ENCODE data around the gene GOLGA6A.

GOLGA6A gene

GRCh38 chr15:74035121-74036017, 47.0 kb downstream of the GOLGA6A start:
- no peak for DNase-seq

DNA sequence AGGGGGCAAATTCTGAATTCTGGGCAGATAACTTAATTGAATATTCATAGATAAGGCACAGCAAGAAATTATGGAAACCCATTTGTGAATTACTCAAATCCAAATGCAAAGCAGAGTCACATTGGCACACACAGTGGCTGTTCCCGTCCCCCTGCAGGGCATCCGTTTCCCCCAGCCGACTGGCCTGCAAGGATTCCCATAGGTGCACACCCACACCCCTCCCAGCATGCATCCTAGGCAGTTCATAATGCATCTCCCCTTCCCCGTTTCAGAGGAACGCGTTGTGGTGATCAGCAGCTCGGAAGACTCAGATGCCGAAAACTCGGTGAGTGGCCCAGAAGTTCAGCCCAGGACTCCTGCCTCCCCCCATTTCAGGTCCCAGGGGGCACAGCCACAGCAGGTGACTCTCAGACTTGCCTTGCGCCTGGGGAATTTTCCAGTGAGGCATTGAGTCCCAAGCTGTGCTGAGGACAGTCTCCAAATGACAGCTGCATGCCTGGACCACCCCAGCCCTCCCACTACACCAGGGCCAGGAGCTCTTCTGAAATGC, 48.1 kb downstream of the GOLGA6A start:
- DNase-seq, result no peak

DNA sequence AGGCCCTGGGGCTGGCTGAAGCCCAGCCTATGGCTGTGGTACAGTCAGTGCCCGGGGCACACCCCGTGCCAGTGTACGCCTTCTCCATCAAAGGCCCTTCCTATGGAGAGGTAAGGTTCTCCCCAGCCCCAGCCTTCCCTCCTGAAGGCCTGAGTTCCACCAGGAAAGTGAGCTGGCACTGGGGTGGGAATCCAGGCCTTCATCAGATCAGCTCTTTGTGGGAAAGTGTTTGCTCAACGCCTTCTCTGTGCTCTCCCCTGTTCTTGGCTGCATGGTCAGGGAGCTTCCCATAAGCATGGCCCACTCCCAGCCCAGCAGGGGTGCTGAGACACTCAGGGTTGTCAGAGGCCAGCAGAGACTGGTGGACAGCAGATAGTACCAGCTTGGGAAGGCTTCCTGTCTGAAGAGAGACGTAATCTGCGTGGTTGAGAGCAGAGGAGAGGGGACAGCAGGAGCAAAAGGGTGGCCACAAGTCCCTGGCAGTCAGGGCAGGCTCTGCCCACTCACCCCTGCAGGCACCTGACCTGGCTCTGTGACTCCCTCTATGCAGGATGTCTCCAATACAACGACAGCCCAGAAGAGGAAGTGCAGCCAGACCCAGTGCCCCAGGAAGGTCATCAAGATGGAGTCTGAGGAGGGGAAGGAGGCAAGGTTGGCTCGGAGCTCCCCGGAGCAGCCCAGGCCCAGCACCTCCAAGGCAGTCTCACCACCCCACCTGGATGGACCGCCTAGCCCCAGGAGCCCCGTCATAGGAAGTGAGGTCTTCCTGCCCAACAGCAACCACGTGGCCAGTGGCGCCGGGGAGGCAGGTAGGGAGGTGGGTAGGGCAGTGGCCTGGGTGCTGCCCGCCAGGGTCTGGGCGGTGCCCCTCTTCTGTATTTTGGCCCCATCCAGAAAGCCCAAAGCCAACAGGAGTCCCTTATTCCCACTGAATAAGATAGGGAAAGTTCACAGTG, 49.5 kb downstream of the GOLGA6A start:
- peak; percentile 57 to 80 (median 70) for DNase-seq

GRCh38 chr15:74032046-74032445, 50.3 kb downstream of the GOLGA6A start:
- no peak for DNase-seq

GRCh38 chr15:74028646-74029045, 53.7 kb downstream of the GOLGA6A start:
- DNase-seq, result no peak

- no peak for DNase-seq
Observed at GRCh38 chr15:74027688-74028087, 54.7 kb downstream of the GOLGA6A start.

- DNase-seq, result no peak
Observed at GRCh38 chr15:74025436-74025835, 56.9 kb downstream of the GOLGA6A start.

DNA sequence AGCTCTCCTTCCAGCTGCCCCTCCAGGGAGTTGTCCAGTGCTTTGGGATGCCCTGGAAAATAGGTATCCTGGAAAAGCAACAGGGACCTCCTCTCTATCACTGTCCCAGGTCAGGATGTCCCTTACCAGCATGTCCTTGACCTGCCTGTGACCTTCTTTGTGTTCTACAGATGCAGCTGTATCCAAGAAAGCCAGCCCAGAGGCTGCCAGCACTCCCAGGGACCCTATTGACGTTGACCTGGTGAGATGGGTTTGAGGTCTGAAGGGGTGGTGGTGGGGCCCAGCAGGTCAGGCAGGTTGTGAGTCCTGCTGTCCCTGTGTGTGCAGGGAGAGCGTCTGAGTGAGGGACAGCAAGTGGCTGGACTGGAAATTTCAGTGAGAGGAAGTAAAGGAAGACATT, 57.7 kb downstream of the GOLGA6A start:
- no peak for DNase-seq

- no peak for DNase-seq
Observed at GRCh38 chr15:74022706-74023470, 59.5 kb downstream of the GOLGA6A start.
